HEK293T (cell line): Measurements from ENCODE around the gene ACADL.

Experiments used
- CTCF ChIA-PET: fragments of 350-600 bp; formaldehyde crosslinking; extraction: SDS; loops from one replicate; lab custom pipeline; 2021; ENCODE audit warnings: antibody characterized with exemption, inconsistent platforms; lab: Yijun Ruan, JAX
- POLR2A ChIA-PET: fragments of 350-600 bp; formaldehyde crosslinking; extraction: SDS; loops from one replicate; lab custom pipeline; 2020; ENCODE audit warnings: antibody characterized with exemption, inconsistent platforms; lab: Yijun Ruan, JAX
- DNase-seq: peaks from one replicate; pipeline ENCODE4 v3.0.0; 2012; ENCODE audit warnings: mixed read lengths; ENCODE audit errors: extremely low spot score
- ARNT ChIP-seq: fragments of 450-650 bp; IDR thresholded peaks from 2 replicates; pipeline ENCODE4 v1.6.1; 2017; ENCODE audit warnings: mild to moderate bottlenecking
- BHLHE40 ChIP-seq: fragments of 450-650 bp; IDR thresholded peaks from 2 replicates; pipeline ENCODE4 v1.6.1; 2016; ENCODE audit warnings: mild to moderate bottlenecking, moderate library complexity, borderline replicate concordance
- CTBP1 ChIP-seq: fragments of 450-650 bp; IDR thresholded peaks from 2 replicates; pipeline ENCODE4 v1.6.1; 2016; ENCODE audit warnings: borderline replicate concordance
- ELF4 ChIP-seq: fragments of 450-650 bp; IDR thresholded peaks from 2 replicates; pipeline ENCODE4 v1.6.1; 2017; ENCODE audit warnings: antibody characterized with exemption
- FOXA1 ChIP-seq: fragments of 450-650 bp; IDR thresholded peaks from 2 replicates; pipeline ENCODE4 v1.6.1; 2016; ENCODE audit warnings: mild to moderate bottlenecking
- FOXK2 ChIP-seq: fragments of 450-650 bp; IDR thresholded peaks from 2 replicates; pipeline ENCODE4 v1.6.1; 2016; ENCODE audit warnings: mild to moderate bottlenecking
- FOXM1 ChIP-seq: fragments of 450-650 bp; IDR thresholded peaks from 2 replicates; pipeline ENCODE4 v1.6.1; 2017; ENCODE audit warnings: mild to moderate bottlenecking, borderline replicate concordance
- HDGF ChIP-seq: fragments of 450-650 bp; IDR thresholded peaks from 2 replicates; pipeline ENCODE4 v1.6.1; 2017; ENCODE audit warnings: antibody characterized with exemption, borderline replicate concordance
- L3MBTL2 ChIP-seq: fragments of 450-650 bp; conservative IDR thresholded peaks from 2 replicates; pipeline ENCODE4 v1.6.1; 2016; ENCODE audit warnings: mild to moderate bottlenecking
- LEF1 ChIP-seq: fragments of 450-650 bp; IDR thresholded peaks from 2 replicates; pipeline ENCODE4 v1.6.1; 2017; ENCODE audit warnings: mild to moderate bottlenecking, borderline replicate concordance
- NFRKB ChIP-seq: fragments of 450-650 bp; IDR thresholded peaks from 2 replicates; pipeline ENCODE4 v1.6.1; 2016; ENCODE audit warnings: mild to moderate bottlenecking, moderate library complexity
- PKNOX1 ChIP-seq: fragments of 450-650 bp; IDR thresholded peaks from 2 replicates; pipeline ENCODE4 v1.6.1; 2016
- SP1 ChIP-seq: fragments of 450-650 bp; IDR thresholded peaks from 2 replicates; pipeline ENCODE4 v1.6.1; 2017
- SUZ12 ChIP-seq: fragments of 450-650 bp; IDR thresholded peaks from 2 replicates; pipeline ENCODE4 v1.6.1; 2016; ENCODE audit warnings: mild to moderate bottlenecking
- TARDBP ChIP-seq: fragments of 450-650 bp; IDR thresholded peaks from 2 replicates; pipeline ENCODE4 v1.6.1; 2016
- ZNF384 ChIP-seq: fragments of 450-650 bp; IDR thresholded peaks from 2 replicates; pipeline ENCODE4 v1.6.1; 2016

ACADL gene

GRCh38 chr2:210226223-210226622 lies 976 bp upstream of the ACADL start:
- ChIA-PET POLR2A (no interaction called here), CTCF (interaction anchor here (0.6 kb wide), 1 partner anchor 173 kb away, joined by 3 read pairs; no protein-coding TSS in a partner anchor)
- TF ChIP-seq PKNOX1, result no peak
- TF ChIP-seq HDGF, result no peak
- no peak for TF ChIP-seq ZNF384
- no peak for TF ChIP-seq L3MBTL2
- no peak for TF ChIP-seq CTBP1
- TF ChIP-seq TARDBP, result no peak
- no peak for DNase-seq

GRCh38 chr2:210224591-210224940 lies 681 bp downstream of the ACADL start:
- TF ChIP-seq L3MBTL2 (no peak), NFRKB (no peak), FOXK2 (no peak), LEF1 (no peak), SP1 (no peak), BHLHE40 (no peak), HDGF (no peak), TARDBP (no peak), CTBP1 (no peak), ELF4 (no peak), FOXA1 (no peak), PKNOX1 (no peak), ARNT (no peak), SUZ12 (no peak), FOXM1 (no peak)
- peak; percentile 27 for DNase-seq
- POLR2A ChIA-PET, result no interaction called here
- CTCF ChIA-PET, result no interaction called here

GRCh38 chr2:210215120-210215519 lies 10.1 kb downstream of the ACADL start:
- DNase-seq, result no peak
- ChIA-PET CTCF (no interaction called here), POLR2A (no interaction called here)
- TF ChIP-seq FOXA1 (no peak), ARNT (no peak), NFRKB (no peak), FOXM1 (no peak), TARDBP (no peak), SP1 (no peak), LEF1 (no peak), HDGF (no peak), PKNOX1 (no peak), ZNF384 (no peak)

- TF ChIP-seq PKNOX1, result no peak
- no peak for TF ChIP-seq LEF1
- no peak for TF ChIP-seq ZNF384
- no peak for TF ChIP-seq TARDBP
- TF ChIP-seq HDGF, result no peak
- no peak for TF ChIP-seq FOXK2
- no peak for TF ChIP-seq ARNT
- TF ChIP-seq SUZ12, result no peak
- TF ChIP-seq L3MBTL2, result no peak
- no peak for TF ChIP-seq SP1
- TF ChIP-seq FOXA1, result no peak
- no peak for TF ChIP-seq BHLHE40
- no peak for TF ChIP-seq ELF4
- ChIA-PET POLR2A (no interaction called here), CTCF (no interaction called here)
- DNase-seq, result no peak
Measured at GRCh38 chr2:210210185-210210584, 15.1 kb downstream of the ACADL start.

GRCh38 chr2:210207929-210208328 lies 17.3 kb downstream of the ACADL start:
- ChIA-PET CTCF (no interaction called here), POLR2A (no interaction called here)
- TF ChIP-seq TARDBP (no peak), NFRKB (no peak), FOXM1 (no peak), SUZ12 (no peak), SP1 (no peak), PKNOX1 (no peak), LEF1 (no peak), FOXA1 (no peak), ZNF384 (no peak), ARNT (no peak), HDGF (no peak), L3MBTL2 (no peak), FOXK2 (no peak), BHLHE40 (no peak), ELF4 (no peak), CTBP1 (no peak)
- no peak for DNase-seq
